Measurements from ENCODE around the gene KCND2.

KCND2 gene

DNA sequence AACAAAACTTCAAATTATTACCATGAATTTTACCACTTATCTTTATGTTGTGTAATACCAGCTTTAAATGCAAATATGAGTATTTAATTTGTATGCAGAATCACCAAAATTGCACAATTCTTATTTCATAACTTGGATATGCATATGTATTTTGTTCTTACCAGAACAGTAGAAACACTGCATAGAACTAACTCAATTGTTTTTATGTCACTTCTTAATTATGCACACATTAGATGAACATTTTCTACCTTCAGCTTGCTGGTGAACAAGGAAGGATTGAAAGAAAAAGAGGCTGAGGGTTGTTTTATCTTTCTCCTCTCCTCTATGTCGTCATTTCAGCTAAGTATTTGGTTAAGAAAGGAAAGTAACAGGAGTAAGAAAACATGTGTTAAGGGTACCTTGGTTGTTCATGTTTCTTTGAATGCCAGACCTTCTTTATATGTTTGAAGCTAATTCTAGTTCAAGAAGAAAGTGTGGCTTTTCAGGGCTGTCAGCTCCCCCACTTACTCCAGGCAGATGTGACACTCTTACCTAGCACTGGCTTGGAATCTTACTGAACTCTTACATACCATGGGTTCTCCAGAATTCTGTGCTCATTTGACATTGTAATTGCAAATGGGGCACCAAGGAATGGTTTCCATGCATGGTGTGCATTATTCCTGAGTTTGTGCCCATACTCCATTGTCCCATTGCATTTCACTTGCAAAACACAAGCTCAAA lies 436.4 kb downstream of the KCND2 start:
- no peak overlapping the region for H3K4me3 ChIP-seq (replicated peaks in 1 of 2; ENCODE audit: low read depth in 2 of 2, low read length in 2 of 2)
- TF ChIP-seq, protein P1, sequence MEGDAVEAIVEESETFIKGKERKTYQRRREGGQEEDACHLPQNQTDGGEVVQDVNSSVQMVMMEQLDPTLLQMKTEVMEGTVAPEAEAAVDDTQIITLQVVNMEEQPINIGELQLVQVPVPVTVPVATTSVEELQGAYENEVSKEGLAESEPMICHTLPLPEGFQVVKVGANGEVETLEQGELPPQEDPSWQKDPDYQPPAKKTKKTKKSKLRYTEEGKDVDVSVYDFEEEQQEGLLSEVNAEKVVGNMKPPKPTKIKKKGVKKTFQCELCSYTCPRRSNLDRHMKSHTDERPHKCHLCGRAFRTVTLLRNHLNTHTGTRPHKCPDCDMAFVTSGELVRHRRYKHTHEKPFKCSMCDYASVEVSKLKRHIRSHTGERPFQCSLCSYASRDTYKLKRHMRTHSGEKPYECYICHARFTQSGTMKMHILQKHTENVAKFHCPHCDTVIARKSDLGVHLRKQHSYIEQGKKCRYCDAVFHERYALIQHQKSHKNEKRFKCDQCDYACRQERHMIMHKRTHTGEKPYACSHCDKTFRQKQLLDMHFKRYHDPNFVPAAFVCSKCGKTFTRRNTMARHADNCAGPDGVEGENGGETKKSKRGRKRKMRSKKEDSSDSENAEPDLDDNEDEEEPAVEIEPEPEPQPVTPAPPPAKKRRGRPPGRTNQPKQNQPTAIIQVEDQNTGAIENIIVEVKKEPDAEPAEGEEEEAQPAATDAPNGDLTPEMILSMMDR (IDR thresholded peaks at IDR 0.05; ENCODE audit: low read depth, low read length), result no peak

DNA sequence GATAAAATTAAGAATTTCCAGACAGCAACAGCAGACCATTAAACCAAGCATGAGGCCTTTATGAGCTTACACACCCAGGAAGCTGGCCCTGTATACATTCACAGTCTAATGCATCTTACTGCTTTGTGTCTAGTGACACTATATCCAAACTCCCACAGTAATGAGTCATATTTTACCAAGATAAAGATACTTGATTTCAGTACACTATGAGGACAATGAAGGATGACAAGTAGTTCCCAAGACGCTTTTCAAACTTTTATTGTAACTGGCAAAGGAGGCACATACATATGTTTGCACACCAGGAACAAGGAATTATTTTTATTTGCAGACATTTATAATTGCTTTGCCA lies 437.0 kb downstream of the KCND2 start:
- DNase-seq (ENCODE audit: low read depth in 2 of 2), result peak in 1 of 2 donors; percentile 9
- TF ChIP-seq, protein P1 (IDR thresholded peaks at IDR 0.05; ENCODE audit: low read depth, low read length), result no peak
- H3K4me3 ChIP-seq (replicated peaks in 1 of 2; ENCODE audit: low read depth in 2 of 2, low read length in 2 of 2), result no peak overlapping the region

More for the DNA sequence above, 436.4 kb downstream of the KCND2 start:
- no peak for DNase-seq (ENCODE audit: low read depth in 2 of 2)

DNA sequence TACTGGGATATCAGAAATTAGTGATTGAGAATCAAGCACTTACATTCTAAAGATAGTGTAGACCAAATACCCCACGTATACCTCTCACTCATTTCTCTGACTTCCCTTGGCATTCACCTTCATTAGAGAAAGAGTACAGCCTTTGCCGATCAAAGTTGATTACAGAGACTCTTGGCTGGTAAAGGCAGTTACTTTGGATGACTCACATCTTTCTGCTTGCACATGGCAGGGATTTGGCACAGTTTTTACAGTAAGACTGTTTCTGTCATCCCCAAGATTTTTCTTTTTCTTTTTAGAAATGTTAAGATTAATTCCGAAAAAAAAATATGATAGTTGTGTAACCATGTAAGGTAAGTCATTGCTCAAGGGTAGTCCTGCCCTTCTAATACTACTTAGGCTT lies 442.0 kb downstream of the KCND2 start:
- TF ChIP-seq, protein P1 (IDR thresholded peaks at IDR 0.05; ENCODE audit: low read depth, low read length), result no peak
- peak; percentile 10 to 27 for DNase-seq (ENCODE audit: low read depth in 2 of 2)
- no peak overlapping the region for H3K4me3 ChIP-seq (replicated peaks in 1 of 2; ENCODE audit: low read depth in 2 of 2, low read length in 2 of 2)

DNA sequence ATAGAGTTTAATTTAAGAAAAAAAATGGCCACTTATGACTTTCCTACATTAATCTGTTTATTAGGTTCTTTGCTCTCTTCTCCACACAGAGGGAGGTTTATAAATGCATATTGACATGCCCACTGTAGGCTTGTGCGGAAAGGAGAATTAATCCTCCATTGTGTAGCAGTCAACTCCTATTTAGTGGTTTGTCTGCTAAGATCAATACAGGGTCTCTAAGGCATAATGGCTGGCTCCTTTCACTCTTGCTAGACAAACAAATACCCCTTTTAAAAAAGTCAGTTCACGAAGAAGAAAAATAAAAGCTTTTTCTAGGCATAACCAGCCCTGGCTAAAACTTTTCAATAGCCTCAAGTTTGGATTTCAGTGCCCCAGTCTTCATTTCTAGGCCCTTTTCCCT lies 443.3 kb downstream of the KCND2 start:
- TF ChIP-seq, protein P1 (IDR thresholded peaks at IDR 0.05; ENCODE audit: low read depth, low read length), result no peak
- DNase-seq (ENCODE audit: low read depth in 2 of 2), result no peak
- no peak overlapping the region for H3K4me3 ChIP-seq (replicated peaks in 1 of 2; ENCODE audit: low read depth in 2 of 2, low read length in 2 of 2)

DNA sequence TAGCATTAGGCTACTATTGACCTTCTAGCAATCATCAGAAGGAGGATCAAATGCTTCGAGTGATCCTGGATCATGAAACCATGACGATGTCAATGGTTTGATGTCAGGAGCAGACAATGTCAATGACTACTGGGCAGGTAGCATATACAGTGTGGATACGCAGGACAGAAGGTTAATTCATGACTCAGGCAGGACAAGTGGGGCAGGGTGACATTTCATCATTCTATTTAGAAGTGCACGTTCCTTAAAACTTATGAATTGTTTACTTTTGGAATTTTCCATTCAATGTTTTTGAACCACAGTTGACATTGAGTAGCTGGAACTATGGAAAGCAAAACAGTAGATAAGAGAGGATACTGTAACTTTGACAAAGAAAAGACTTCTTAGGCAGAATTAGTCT lies 444.2 kb downstream of the KCND2 start:
- TF ChIP-seq, protein P1 (IDR thresholded peaks at IDR 0.05; ENCODE audit: low read depth, low read length), result no peak
- no peak for DNase-seq (ENCODE audit: low read depth in 2 of 2)
- H3K4me3 ChIP-seq (replicated peaks in 1 of 2; ENCODE audit: low read depth in 2 of 2, low read length in 2 of 2), result no peak overlapping the region

DNA sequence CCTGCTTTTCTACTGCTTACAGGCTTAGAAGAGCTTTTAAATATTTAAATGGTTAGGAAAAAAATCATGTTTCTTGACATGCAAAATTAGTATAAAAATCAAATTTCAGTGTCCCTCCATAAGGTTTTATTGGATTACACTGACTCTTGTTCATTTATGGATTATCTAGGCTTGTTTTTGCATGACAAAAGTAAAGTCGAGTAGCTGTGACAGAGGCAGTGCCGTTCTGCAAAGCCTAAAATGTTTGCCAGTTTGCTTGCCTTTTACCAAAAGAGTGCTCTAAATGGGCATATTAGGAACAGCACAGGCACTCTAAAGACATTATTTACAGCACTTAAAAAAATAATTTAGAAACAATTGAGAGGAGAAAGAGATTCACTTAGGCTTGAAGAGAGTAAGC lies 445.4 kb downstream of the KCND2 start:
- DNase-seq (ENCODE audit: low read depth in 2 of 2), result no peak
- no peak overlapping the region for H3K4me3 ChIP-seq (replicated peaks in 1 of 2; ENCODE audit: low read depth in 2 of 2, low read length in 2 of 2)
- TF ChIP-seq, protein P1 (IDR thresholded peaks at IDR 0.05; ENCODE audit: low read depth, low read length), result no peak

DNA sequence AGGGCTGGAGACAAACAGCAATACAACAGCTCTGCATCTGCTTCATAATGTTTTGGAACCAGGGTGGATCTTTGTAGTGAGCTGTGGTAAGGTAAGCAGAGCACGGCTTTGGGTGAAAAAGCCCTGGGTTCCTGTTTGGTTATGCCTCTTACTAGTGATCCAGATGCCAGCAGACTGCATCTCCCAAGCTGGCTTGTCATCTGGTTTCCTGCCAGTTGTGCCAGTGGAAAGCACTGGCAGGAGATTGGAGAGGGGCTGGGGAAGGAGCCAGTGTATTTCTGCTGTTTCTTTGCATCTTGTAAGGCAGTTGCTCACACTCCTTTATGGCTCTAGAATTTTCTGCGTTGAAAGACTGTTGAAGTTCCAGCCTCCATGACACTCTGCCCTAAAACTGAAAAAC lies 447.3 kb downstream of the KCND2 start:
- TF ChIP-seq, protein P1 (IDR thresholded peaks at IDR 0.05; ENCODE audit: low read depth, low read length), result no peak
- DNase-seq (ENCODE audit: low read depth in 2 of 2), result no peak

More for the DNA sequence above, 447.3 kb downstream of the KCND2 start:
- H3K4me3 ChIP-seq (replicated peaks in 1 of 2; ENCODE audit: low read depth in 2 of 2, low read length in 2 of 2), result no peak overlapping the region
